CD4-positive, alpha-beta T cell treated with Interleukin-1 beta for 1 hour (primary cell): Measurements from ENCODE around the gene C15orf62.
A peak's percentile ranks its signal among the peaks of the same experiment; 100 is the strongest.

Experiments used
- DNase-seq, 2 donors: peaks; one replicate each; pipeline ENCODE4 v3.0.0-alpha.2; 2020 to 2022

The C15orf62 gene, protein sequence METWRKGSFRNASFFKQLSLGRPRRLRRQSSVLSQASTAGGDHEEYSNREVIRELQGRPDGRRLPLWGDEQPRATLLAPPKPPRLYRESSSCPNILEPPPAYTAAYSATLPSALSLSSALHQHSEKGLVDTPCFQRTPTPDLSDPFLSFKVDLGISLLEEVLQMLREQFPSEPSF

DNA sequence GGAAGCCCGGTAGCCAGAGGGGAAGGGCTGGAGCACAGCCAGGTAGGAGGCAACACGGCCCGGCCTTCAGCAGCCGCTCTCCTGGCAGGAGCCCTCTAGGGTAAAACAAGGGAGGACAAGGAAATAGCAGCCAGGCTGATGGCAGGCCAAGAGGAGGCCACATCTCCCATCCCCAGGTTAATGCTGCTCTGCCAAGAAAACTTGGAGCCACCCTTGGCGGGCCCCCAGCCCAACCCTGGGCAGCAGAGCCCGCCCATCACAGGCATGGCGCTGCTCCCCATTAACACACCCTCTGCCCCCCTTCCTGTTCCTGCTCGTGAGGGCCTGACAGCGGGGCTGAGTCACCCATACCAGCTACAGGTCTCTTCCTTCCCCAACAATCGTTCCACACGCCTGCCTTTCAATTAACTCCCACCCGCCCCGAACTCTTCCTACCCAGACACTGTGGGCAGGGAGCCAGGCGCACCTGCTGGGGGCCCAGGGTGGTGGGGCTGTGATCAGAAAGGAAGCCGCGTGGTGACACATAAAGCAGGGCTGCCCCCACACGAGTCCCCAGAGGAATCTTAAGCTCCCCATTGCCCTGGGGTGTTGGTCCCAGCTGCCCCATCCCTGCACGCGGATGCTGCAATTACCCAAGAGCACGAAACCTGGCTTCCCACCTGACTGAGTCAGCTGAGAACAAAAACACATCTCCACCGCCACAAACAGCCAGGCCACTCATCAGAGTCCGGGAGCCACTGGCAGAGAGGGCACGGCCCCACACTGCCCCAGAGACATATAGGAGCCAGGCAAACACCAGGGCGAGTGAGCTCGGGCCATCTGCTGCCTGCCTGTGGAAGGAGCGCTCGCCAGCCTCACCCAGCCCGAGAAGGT, at the start of gene C15orf62:
C15orf62 (plus strand) TSS at position 707 of the 873 bp plus-strand sequence. CDS start 516 bp downstream, outside the sequence.
- DNase-seq, result peak in 1 of 2 donors; percentile 65

DNA sequence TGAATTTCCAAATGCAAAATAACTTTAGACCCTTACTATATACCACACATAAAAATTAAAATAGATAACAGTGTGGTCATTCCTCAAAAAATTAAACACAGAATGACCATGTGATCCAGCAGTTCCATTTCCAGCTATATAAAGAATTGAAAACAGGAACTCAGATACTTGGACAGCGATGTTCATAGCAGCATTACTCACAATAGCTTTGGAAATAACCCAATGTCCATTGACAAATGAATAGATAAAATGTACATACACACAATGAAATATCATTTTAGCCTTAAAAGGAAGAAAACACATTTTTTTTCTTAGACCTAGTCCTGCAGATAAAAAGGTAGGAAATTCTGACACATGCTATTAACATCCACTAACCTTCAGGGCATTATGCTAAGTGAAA, 48.1 kb upstream of the C15orf62 start:
- no peak for DNase-seq

DNA sequence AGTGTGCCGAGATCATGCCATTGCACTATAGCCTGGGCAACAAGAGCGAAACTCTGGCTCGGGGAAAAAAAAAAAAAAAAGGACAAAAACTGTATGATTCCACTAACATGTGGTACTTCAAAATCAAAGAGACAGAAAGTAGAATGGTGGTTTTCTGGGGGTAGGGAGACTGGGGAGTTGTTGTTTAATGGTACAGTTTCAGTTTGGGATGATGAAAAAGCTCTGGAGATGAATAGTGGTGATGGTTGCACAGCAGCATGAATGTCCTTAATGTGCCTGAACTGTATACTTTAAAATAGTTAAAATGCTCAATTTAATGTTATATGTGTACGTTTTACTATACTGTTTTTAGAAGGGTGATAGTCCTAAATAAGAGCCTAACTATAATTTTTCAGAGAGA, 47.4 kb upstream of the C15orf62 start:
- DNase-seq, result no peak

DNA sequence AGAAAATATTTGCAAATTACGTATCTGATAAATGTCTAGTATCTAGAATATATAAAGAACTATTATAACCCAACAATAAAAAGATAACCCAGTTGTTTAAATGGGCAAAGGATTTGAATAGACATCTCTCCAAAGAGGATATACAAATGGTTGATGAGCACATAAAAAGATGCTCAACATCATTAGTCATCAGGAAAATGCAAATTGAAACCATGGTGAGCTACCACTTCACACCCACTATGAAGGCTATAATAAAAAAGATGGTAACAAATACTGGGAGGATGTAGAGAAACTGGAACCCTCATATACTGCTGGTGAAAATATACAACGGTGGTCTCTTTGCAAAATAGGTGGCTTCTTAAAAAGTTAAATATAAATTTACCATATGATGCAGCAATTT, 46.8 kb upstream of the C15orf62 start:
- no peak for DNase-seq

DNA sequence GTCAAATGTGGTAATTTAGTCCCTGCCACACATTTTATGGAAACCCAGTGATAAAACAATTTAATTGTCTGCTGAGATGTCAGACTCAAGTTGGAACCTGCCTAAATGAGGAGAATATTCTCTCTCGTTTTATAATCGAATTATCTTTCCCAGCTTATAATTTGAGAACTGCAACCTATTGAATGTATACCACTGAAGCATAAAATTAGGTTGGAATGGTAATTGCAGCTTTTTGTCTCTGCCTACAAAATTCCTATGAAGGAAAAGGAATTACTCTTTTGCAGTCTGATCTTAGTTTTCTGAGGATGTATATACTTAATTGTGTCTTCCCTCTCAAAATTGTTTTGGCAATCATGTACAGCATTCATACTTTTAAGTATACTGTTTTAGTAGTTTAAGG, 45.9 kb upstream of the C15orf62 start:
- DNase-seq, result no peak

DNA sequence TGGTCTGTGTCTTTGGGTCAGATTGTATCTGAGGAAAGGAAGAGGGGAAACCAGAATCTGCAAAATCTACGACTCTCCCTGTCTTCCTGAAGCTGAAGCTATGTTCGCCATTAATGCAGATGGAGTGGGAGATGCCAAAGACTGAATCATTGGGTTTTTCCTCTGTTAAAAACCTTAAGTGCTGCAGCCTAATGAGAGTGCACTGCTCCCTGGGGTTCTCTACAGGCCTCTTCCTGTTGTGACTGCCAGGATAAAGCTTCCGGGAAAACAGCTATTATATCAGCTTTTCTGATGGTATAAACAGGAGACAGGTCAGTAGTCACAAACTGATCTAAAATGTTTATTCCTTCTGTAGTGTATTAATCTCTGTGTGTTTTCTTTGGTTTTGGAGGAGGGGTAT, 38.7 kb upstream of the C15orf62 start:
- DNase-seq, result no peak

DNA sequence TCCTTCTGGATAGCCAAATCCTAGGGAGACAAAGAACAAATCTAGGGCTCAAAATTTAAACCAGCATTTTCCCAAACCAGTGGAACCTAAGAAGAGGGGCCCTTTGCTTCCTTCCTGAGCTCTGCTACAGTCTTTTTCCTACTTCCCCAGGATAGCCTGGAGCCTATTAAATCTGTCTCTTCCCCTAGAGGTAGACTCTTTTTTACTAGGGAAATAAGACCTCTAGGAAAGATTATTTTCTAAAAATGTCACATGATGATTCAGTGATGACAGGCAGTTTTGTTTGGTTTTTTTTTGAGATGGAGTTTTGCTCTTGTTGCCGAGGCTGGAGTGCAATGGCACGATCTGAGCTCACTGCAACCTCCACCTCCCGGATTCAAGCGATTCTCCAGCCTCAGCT, 33.2 kb upstream of the C15orf62 start:
- DNase-seq, result no peak

DNA sequence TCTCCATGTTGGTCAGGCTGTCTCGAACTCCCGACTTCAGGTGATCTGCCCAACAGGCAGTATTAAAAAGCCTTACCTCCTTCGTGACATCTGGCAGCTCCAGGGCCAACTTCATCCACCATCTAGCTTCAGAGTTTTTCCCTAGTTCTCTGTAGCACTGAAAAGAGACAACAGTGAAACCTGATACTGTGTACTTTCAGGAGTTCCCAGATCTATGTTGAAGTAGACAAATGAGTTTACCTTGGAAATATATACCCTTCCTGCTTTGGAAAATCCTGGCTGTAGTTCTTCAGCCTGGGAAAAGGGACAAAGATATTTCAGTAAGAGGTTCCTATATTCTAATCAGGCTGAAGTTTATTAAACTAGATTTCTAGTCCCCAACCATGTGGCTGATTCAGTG, 32.7 kb upstream of the C15orf62 start:
- DNase-seq, result no peak

DNA sequence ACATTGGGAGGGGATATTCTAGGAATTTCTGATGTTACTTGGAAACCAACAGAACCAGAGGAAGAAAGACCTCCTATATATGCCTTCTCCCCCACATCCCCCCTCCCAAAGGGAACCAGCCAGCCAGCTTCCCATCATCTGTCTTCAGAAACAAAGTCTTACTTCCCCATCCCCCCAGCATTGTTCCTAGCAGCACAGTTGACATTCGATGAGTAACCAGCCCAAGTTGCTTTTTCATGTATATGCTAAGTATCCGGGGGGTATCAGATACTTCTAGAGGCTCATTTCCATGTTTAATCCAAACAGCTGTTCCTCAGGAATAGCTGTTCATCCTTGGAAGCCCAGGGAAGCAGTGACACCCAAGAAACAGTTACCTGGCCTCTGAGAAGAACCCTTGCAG, 30.7 kb upstream of the C15orf62 start:
- DNase-seq, result no peak

DNA sequence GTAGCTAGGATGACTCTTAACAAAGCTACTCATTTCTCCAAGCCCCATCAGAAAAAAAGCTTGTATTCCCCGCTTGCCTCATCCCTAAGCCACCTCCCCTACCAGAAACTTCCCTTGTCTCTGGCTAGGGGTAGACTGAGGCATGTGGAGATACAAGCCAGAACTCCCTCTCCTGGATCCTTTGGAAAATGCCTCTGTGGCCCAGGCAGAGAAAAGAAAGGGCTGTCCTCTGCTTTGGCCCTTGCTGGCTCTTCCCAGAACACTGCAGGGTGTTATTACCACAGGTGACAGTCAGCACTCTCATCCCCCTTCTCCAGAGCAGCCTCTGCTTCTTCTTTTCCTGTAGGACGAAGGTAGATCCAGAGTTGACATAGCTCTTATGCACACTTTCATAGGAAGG, 29.9 kb upstream of the C15orf62 start:
- no peak for DNase-seq

DNA sequence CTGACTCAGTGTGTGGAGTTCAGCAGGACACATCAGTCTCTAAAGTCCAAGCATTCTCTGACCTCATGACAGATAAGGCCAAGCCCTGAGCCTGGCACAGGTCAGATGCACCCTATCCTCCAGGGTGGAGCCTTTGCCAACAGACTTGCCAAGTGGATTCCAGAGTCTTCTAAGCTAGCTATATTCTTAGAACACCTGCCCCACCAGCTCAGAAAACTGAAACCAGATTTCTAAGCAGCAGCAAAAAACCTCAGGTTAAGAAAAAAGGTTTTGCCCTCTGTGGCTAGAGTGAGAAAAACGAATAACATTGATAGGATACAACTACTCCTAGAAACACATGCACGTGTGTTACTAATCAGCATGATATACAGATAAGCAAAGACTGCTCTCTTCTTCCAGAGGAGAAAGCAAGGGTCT, 26.3 kb upstream of the C15orf62 start:
- no peak for DNase-seq

DNA sequence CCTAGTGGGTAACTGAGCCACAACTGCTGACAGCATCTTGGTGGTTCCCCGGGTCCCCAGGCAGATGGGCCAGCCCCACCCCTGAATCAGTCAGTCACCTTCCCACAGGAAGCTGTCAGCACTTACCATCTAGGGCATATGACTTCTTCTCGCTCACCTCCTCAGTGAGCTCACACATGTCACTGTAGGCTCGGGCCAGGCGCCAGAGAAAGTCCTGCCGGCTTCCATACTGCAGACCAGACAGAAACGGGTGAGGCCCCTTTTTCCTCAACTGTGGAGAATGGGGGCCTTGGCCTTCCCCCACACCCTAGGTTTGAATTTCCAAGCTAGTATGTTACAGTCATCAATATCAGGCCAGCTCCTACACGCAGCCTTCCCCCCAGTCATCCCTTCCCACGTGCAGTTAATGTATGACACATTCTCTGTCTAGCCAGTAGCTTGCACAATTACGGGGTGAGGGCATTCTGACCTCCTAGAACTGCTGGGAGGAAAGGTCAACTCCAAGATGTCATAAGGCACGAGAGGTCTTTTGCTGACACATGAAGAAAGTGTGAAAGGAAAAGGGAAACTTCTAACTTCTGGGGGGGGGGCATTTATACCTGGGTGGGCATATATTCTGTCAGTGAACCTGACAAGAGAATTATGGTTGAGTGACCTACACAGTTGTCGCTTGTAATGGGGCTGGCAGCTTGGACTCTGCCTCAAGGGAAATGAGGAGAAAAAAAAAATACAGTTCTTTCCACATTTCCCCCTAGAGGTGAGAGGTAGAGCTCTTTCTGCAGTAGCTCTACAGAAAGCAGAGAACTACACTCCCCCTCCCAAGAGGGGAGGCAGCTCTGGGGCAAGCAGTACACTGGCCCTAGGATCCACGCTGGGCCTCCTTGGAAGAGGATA, 25.6 kb upstream of the C15orf62 start:
- peak; percentile 64 to 81 for DNase-seq

DNA sequence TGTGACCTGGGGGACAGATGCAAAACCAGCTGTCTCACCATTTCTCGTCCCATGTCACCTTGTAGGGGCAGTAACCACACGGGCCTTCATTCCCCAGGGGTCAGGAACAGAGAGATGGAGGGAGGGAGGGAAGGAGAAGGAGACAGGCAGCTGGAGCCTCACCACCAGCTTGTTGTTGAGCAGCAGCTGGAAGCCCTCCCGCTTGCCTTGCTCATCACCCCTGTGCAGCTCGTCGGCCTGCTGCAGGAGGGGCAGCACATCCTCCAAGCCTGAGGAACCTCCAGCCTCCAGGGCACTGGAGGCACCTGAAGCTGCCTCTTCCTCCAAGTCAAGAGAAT, 25.0 kb upstream of the C15orf62 start:
- no peak for DNase-seq

DNA sequence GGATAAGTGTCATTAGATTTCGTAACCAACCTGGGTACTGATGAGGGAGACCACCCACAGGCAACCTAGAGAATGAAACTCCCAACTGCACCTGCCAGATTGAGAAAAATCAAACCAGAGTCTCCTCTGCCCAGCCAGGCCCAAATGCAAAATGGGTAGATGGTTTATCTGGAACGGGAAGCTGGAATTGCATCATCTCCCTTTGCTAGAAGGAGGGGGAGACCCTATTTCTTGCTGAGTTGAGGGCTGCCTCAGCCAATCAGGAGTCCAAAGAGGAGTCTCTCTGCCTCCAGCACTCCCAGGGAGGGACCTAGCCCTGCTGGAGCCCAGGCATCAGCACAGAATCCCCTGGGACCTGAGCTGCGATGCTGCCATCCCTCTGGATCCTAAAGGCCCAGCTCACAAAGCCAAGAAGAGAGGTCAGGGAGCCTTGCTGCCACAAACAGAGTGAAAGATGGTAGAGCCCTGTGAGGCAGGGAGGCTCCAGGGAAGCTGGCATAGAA, 22.8 kb upstream of the C15orf62 start:
- no peak for DNase-seq

DNA sequence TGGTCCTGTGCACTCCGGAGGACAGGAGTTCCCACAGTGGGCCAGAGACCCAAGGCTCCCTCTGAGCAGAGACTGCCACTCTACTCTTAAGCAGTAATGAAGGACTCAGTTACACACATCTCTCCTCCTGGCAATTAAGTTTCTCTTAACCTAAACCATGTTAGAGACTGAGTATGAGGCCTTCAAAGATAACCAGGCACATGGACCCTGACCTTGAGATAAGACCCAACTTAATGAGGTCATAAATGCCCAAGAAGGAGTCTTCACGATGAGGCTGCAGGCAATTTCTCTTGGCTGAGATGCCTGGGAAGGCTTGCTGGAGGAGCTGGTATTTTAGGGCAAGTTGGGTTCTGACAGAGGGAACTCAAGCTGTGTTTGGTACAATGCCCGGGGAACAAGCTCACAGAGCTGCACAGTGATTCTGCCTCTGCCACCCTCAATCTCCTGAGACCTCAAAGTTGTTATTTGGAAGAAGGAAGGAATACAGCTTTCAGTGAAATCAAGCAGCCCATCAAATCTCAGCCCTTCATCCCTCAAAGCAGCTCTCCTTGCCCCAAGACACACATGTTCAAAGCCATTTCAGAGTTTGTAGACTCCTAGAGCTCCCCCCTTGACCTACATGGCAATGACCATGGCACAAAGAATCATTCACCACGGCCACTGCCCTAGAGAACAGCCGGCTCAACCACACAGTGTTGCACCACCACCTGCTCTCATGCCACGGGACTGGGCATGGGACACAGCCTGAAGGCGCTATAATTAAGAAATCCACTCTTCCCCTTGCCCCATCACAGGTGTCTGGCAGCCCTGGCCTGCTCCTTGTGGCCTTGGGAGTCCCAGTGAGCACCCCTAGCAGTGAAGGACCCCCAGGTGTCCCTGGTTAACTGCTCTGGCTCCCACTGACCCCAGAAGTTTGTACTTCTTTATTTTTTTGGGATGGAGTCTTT, 21.8 kb upstream of the C15orf62 start:
- no peak for DNase-seq

DNA sequence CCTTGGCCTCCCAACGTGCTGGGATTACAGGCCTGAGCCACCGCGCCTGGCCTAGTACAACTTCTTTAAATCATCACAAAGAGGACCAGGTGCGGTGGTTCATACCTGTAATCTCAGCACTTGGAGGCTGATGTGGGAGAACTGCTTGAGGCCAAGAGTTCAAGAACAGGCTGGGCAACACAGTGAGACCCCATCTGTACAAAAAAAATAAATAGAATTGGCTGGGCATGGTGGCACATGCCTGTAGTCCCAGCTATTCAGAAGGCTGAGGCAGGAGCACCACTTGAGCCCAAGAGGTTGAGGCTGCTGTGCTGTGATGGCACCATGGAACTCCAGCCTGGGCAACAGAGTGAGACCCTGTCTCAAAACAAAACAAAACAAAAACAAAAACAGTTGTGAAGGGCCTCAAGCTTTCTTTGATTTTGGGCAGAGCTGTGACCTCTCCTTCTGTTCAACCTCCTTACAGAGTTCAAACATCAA, 20.6 kb upstream of the C15orf62 start:
- DNase-seq, result no peak

DNA sequence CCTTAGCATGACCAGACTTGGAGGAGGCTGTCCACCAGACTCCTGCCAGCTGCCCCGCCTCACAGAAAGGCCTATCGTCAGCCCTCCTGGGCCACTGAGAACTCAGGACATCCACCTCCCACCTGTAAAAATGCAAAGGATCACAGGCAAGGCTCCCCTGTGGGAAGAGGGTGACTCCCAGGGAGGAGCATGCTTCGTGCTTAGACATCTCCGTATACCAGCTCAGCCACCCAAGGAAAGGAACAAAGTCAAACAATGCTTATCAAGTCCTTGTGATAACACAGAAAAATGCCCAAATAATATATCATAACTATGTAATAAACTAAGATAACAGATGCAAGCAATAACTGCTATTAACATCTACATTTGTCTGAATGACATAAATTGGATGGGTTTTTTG, 18.9 kb upstream of the C15orf62 start:
- no peak for DNase-seq

DNA sequence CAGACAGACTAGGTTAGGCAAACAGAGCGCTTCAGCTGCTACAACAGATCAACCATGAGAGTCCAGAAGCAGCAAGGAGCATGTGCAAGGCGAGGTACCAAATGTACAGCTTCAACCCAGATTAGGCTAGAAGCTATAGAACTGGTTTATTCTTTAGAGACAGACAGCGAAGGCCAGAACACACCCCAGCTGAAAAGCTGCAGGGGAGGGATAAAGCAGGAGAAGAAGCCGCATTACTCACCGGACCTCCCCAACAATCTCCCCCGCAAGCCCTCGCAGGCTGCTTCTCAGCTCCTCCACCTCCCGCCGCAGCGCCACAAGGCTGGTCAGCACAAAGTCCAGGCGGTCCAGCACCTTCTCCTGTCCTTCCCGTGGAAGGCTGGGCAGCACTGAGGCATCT, 18.0 kb upstream of the C15orf62 start:
- no peak for DNase-seq

DNA sequence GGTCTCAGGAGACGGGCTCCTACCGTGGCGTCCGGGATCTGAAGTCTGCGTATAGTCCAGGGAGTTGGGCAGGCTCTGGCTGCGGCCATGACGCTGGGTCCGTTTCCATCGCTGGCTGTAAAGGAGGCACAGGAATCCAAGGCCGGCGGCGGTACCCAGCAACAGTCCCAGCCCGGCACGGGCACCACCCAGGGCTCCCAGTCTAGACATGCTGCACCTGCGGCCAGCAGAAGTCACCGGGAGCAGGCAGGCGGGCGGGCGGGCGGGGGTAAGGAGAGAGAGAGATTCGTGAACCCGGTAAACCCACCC, 15.3 kb upstream of the C15orf62 start:
- peak in 1 of 2 donors; percentile 31 for DNase-seq

DNA sequence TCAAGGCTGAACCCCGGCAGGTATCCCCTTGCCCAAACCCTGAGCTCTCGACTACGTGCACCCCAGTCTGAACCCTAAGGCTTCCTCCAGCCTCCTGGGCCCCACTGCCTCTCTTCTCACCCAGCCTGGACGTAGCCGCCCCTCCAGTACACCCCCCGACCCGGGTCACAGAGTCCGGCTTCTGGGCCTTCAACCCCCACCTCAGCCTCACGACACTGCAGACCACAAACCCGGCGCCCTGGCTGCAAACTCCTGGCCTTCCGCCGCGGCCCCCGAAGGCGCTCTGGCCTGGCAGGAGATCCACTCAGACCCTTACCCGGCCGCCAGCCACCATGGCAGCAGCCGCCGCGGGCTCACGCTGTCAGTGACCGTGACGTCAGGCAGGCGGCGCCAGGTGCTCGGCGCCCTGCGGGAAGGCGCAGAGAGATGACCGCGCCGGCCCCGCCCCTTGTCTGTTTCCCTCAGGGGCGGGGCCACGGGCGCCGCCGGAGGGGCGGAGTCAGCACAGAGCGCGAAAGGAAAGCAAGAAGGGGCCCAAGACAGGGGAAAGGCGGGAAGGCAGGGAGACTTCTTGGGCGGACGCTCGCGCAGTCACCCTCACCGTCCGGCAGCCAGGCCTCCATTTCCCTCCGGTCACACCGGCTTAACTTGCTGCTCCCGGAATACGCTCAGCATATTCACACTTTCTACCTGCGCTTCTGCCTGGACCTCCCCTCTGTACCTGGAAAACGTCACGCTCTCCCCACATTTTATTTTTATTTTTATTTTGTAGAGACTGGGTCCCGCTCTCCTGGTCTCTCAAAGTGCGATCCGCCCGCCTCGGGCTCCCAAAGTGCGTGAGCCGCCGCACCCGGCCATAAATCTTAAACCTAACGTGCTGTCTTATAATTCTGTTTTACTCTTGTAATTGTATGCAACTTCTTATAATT, 14.6 kb upstream of the C15orf62 start, which contains the start of gene RMDN3:
RMDN3 (minus strand) TSS at position 372 of the 929 bp plus-strand sequence. CDS start 471 bp downstream, outside the sequence.
- DNase-seq, result peak; percentile 93 to 94

DNA sequence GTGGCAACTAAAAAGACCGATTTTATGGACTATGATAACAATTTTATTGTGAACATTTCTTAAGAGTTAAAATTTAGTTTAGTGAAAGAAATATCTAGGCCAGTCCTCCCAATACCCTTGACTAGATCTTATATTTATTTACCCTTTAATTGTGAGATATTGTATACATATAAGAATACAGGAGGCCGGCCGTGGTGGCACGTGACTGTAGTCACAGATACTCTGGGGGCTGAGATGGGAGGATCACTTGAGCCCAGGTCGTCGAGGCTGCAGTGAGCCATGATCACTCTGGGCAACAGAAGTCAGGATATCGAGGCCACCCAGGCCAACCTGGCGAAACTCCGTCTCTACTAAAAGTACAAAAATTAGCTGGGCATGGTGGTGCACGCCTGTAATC, 14.0 kb upstream of the C15orf62 start:
- DNase-seq, result no peak
